Measurements from ENCODE around the gene GFOD1. TPM values are rescaled to one million over a fixed set of nuclear protein-coding genes. Genes with fewer than 3 reads are reported as not detected.

Gene GFOD1
- total RNA-seq, 1 donor from 2014 or later: 0.81 TPM

DNA sequence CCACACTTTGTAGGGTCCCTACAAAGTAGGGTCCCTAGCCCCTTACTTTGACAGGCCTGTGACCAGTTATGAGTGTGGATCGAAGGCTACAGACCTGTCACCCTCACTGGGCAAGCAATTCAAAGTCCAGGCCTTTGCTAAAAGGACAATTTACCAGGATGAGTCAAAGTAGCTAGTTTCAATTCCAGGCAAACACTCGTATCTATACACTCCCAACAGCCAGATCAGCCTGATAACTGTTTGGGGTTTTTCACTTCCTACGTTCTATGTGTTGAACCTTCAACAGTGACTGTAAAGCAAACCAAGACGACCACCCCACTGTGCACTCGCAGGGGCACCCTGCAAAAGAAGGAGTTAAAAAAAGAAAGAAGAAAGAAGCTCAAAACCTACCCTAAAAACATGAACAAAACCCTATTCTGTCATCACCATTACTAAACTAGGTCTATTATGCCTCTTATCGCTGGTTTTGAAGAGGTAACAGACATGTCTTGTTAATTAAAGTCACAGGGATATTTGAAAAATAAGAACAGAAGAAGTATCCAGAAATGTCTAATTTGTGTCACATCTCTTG, 3.2 kb downstream of the GFOD1 start:
- no peak overlapping the region for H3K27ac Mint-ChIP-seq
- H3K4me3 Mint-ChIP-seq (ENCODE audit: low read depth): no peak overlapping the region
- TF ChIP-seq, protein P1, sequence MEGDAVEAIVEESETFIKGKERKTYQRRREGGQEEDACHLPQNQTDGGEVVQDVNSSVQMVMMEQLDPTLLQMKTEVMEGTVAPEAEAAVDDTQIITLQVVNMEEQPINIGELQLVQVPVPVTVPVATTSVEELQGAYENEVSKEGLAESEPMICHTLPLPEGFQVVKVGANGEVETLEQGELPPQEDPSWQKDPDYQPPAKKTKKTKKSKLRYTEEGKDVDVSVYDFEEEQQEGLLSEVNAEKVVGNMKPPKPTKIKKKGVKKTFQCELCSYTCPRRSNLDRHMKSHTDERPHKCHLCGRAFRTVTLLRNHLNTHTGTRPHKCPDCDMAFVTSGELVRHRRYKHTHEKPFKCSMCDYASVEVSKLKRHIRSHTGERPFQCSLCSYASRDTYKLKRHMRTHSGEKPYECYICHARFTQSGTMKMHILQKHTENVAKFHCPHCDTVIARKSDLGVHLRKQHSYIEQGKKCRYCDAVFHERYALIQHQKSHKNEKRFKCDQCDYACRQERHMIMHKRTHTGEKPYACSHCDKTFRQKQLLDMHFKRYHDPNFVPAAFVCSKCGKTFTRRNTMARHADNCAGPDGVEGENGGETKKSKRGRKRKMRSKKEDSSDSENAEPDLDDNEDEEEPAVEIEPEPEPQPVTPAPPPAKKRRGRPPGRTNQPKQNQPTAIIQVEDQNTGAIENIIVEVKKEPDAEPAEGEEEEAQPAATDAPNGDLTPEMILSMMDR (IDR thresholded peaks at IDR 0.05; ENCODE audit: unreplicated experiment): no peak
- peaks cover 60% of the 10 kb centered on the region for H3K27me3 Mint-ChIP-seq
- no peaks in the 10 kb centered on the region for H3K9me3 Mint-ChIP-seq (ENCODE audit: low read depth)
- H3K36me3 Mint-ChIP-seq (ENCODE audit: insufficient read depth): no peaks in the 10 kb centered on the region
- DNase-seq (ENCODE audit: low spot score, unreplicated experiment): no peak
- peaks cover 9% of the 10 kb centered on the region for H3K4me1 Mint-ChIP-seq (ENCODE audit: low read depth)

DNA sequence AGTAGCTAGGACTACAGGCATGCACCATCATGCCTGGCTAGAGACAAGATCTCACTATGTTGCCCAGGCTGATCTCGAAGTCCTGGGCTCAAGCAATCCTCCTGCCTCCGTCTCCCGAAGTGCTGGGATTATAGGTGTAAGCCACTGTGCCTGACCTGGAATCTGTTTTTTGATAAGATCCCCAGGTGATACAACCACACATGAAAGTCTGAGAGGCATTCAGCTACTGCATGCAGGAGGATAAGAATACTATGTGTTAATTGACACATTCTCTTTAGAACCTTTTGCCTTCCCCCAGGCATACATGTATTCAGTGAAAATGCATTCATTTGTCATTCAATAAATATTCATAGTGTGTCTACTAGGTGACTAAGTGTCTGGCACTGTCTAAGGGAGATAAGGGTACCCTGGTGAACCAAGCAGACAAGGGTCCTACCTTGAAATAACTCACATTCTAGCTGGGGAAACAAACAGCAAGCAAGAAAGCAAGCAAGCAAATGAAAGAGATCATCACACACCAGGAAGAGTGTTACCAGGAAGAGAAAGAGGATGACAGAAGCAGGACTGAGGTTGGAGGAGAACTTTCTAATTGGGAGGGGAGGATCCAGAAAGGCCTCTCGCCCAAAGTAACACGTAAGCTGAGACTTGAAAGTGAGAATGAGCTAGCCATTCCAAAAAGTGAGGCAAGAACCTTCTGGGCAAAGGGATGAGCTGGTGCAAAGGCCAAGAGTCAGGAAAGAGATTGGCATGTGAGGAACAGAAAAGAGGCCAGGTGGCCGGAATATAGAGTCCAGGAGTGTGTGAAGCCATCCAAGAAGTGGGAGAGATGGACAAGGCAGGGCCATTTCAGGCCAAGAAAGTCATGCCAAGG, 6.5 kb downstream of the GFOD1 start:
- TF ChIP-seq, protein P1 (IDR thresholded peaks at IDR 0.05; ENCODE audit: unreplicated experiment): no peak
- Mint-ChIP-seq H3K36me3 (ENCODE audit: insufficient read depth) (no peaks in the 10 kb centered on the region), H3K9me3 (ENCODE audit: low read depth) (no peaks in the 10 kb centered on the region), H3K27me3 (peaks cover 37% of the 10 kb centered on the region), H3K27ac (no peak overlapping the region), H3K4me1 (ENCODE audit: low read depth) (peaks cover 2% of the 10 kb centered on the region), H3K4me3 (ENCODE audit: low read depth) (no peak overlapping the region)
- DNase-seq (ENCODE audit: low spot score, unreplicated experiment): no peak

DNA sequence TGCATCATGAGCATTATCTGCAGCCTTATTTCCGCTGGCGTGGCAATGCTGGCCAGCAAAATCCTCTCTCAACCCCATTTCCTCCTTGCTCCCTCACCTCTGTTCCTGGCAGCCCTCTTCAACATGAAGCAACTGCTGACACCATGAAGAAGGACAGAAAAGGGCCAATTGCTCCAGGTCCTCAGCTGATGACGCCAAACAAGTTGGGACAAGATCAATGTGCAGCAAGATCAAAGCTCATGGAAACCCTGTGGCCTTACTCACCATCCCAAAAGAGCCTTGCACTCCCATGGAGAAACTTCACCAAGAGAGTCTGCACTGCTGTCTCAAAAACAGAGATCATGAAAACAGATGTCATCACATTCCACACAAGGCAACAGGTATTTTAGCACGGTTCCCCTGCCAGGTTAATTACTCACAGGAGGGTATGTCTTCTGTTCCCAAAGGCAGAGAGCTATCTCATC, 7.4 kb downstream of the GFOD1 start:
- Mint-ChIP-seq H3K9me3 (ENCODE audit: low read depth) (no peaks in the 10 kb centered on the region), H3K36me3 (ENCODE audit: insufficient read depth) (no peaks in the 10 kb centered on the region), H3K4me3 (ENCODE audit: low read depth) (no peak overlapping the region), H3K4me1 (ENCODE audit: low read depth) (no peaks in the 10 kb centered on the region), H3K27ac (no peak overlapping the region), H3K27me3 (peaks cover 28% of the 10 kb centered on the region)
- TF ChIP-seq, protein P1 (IDR thresholded peaks at IDR 0.05; ENCODE audit: unreplicated experiment): no peak
- no peak for DNase-seq (ENCODE audit: low spot score, unreplicated experiment)

DNA sequence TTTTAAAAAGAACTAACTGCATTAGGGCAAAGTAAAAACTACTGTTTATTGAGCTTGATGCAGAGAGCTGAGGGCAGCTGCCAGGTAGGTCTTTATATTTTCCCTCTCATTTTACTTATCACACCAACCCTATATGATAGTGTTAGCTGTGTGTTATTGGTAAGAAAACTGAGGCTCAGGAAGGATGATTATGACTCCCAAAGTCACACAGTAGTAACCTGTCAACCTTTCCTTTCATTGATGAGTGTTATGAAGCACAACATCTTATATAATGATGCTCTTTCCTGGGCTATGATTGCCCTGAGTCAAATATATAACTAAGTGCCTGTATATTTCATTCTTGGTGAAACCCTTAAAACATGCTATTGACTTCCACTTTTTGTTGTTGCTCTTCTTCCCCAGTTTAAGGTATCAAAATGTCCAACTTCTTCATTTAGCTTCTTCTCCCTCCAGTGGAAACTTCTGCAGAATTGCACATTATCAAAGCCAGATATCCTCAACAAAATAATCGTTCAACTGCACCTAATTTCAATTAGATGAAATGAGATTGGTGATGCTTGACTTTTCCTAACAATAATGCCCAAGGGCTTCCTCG, 8.1 kb downstream of the GFOD1 start:
- H3K4me3 Mint-ChIP-seq (ENCODE audit: low read depth): no peak overlapping the region
- H3K27me3 Mint-ChIP-seq: peaks cover 21% of the 10 kb centered on the region
- no peak for DNase-seq (ENCODE audit: low spot score, unreplicated experiment)
- no peaks in the 10 kb centered on the region for H3K9me3 Mint-ChIP-seq (ENCODE audit: low read depth)
- no peaks in the 10 kb centered on the region for H3K4me1 Mint-ChIP-seq (ENCODE audit: low read depth)
- TF ChIP-seq, protein P1 (IDR thresholded peaks at IDR 0.05; ENCODE audit: unreplicated experiment): no peak
- no peak overlapping the region for H3K27ac Mint-ChIP-seq
- H3K36me3 Mint-ChIP-seq (ENCODE audit: insufficient read depth): no peaks in the 10 kb centered on the region

DNA sequence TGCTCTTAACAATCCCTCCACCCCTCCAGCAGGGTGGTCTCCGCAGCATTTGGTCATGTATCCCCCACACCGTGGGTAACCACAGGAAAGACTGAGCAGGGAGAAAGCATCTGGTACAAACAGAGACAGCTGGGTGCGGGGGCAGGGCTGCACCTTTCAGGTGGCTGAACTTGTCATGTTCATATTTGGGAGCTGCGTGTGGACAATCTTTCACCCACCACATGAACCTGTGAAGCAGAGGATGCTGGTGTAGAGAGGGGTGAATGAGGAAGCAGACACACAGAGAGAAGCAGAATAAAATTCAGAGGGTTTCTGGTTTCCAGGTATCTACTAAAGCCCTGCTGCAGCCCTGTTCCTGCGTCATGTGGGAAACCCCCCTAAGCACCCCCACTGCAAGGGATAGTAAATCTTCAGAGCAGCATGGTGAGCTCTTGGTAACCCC, 8.9 kb downstream of the GFOD1 start:
- no peak for DNase-seq (ENCODE audit: low spot score, unreplicated experiment)
- H3K9me3 Mint-ChIP-seq (ENCODE audit: low read depth): no peaks in the 10 kb centered on the region
- TF ChIP-seq, protein P1 (IDR thresholded peaks at IDR 0.05; ENCODE audit: unreplicated experiment): no peak
- H3K27me3 Mint-ChIP-seq: peaks cover 14% of the 10 kb centered on the region
- no peak overlapping the region for H3K4me3 Mint-ChIP-seq (ENCODE audit: low read depth)
- no peaks in the 10 kb centered on the region for H3K36me3 Mint-ChIP-seq (ENCODE audit: insufficient read depth)
- H3K27ac Mint-ChIP-seq: no peak overlapping the region
- no peaks in the 10 kb centered on the region for H3K4me1 Mint-ChIP-seq (ENCODE audit: low read depth)

Data from progenitor cell of endocrine pancreas (in vitro differentiated cells).